Motor neuron (in vitro differentiated cells): ENCODE measurements around the gene CADM1. TPM values are rescaled to one million over a fixed set of nuclear protein-coding genes. Genes with fewer than 3 reads are reported as not detected.
A peak's percentile ranks its signal among the peaks of the same experiment; 100 is the strongest.

ENCODE experiments used
- ATAC-seq, 8 experiments: fragments of 200-7000 bp; cut with Tn5 transposase; replicated peaks in 6 of 8; 2 replicates each; pipeline ENCODE4 v1.8.0; 2021; ENCODE audit warnings: mild to moderate bottlenecking in 8 of 8, moderate library complexity in 8 of 8
- H3K27ac ChIP-seq, 2 donors: fragments of 250-450 bp; sonication (Bioruptor Pico); 2 replicates each; pipeline ENCODE4 v1.9.0; 2021; ENCODE audit warnings: antibody characterized with exemption in 2 of 2, mild to moderate bottlenecking in 2 of 2, moderate library complexity in 1 of 2
- H3K4me1 ChIP-seq, 2 donors: fragments of 250-450 bp; sonication (Bioruptor Pico); replicated peaks in 1 of 2; 2 replicates each; pipeline ENCODE4 v1.6.1; 2021; ENCODE audit warnings: antibody characterized with exemption in 2 of 2, mild to moderate bottlenecking in 2 of 2, moderate library complexity in 1 of 2
- H3K4me3 ChIP-seq, 5 donors: fragments of 250-450 bp; sonication (Bioruptor Pico); 2 replicates each; pipeline ENCODE4 v1.9.0; 2021; ENCODE audit warnings: antibody characterized with exemption in 5 of 5, mild to moderate bottlenecking in 5 of 5, moderate library complexity in 4 of 5
- WGBS, 10 experiments: fragments of 450-650 bp; shearing (Covaris generic); methylation state at CpG; one replicate each; pipeline ENCODE4 v1.0.0; 2022; 5-methylcytosine and 5-hydroxymethylcytosine counted together
- in situ Hi-C, 9 experiments: fragments of 400-800 bp; cut with MboI; loops; one replicate each; pipeline ENCODE4 v1.15.0; 2021; ENCODE audit warnings: low sequenced_read_pairs in 9 of 9, low pct_unique_long_range_greater_than_20kb in 2 of 9; ENCODE audit not compliant: unreplicated experiment in 9 of 9
- total RNA-seq, 8 experiments: library from RNA; unstranded; fragments of 300-600 nt; gene quantifications; 2 replicates each; pipeline versions ENCODE4 v1.2.3 to v1.2.4, GENCODE V29; 2022

CADM1 gene
- total RNA-seq, 8 experiments from 2014 or later, result 0.71 to 129 (median 106) TPM

- ATAC-seq, result no peak
- no peak overlapping the region for H3K4me3 ChIP-seq
- 60 to 100% (median 80%) methylated on average over 1 to 2 of the region's 2 CpGs; no CpG with 5 or more reads in 3 of the 10 experiments for WGBS, 10 experiments
- H3K4me1 ChIP-seq, result peaks cover 33 to 41% of the 10 kb centered on the region in 2 donors
- H3K27ac ChIP-seq, result no peak overlapping the region
- in situ Hi-C loops, result no loop called here
Measured at GRCh38 chr11:115162919-115163318, 341.3 kb downstream of the CADM1 start.

- in situ Hi-C loops, result no loop called here
- H3K4me1 ChIP-seq, result peaks cover 24 to 31% of the 10 kb centered on the region in 2 donors
- WGBS, 10 experiments, result 83 to 100% (median 93%) methylated on average over 1 to 2 of the region's 2 CpGs; no CpG with 5 or more reads in 6 of the 10 experiments
- no peak overlapping the region for H3K4me3 ChIP-seq
- no peak overlapping the region for H3K27ac ChIP-seq
- no peak for ATAC-seq
Measured at GRCh38 chr11:115161876-115162275, 342.3 kb downstream of the CADM1 start.

GRCh38 chr11:115159207-115159606, 345.0 kb downstream of the CADM1 start:
- in situ Hi-C loops, result no loop called here
- Histone ChIP-seq H3K27ac (no peak overlapping the region), H3K4me3 (no peak overlapping the region), H3K4me1 (peaks cover 6 to 7% of the 10 kb centered on the region in 2 donors)
- ATAC-seq, result peak in 3 of 8 experiments; percentile 26 to 50 (median 35)
- 0 to 90% (median 61%) methylated on average over 1 to 7 of the region's 9 CpGs; no CpG with 5 or more reads in 3 of the 10 experiments for WGBS, 10 experiments

DNA sequence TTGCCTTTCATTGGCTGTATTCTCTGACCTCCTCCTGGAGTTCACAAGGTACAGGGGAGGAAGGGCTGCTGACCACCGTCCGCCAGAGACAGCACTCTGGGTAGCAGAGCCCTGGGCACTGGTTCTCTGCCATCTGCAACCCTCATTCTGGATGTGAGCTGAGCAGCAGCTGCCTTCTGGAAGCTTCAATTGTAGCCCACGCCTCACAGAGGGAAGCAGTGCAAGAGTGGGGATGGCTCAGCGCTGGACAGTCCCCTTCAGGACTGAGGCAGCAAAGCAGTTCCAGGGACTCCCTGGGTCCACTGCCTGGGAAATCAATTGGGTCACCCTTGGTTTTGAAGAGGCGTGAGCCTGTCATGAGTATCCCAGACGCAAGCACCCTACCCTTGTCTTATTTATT, 346.2 kb downstream of the CADM1 start:
- in situ Hi-C loops, result no loop called here

GRCh38 chr11:115157247-115157646, 347.0 kb downstream of the CADM1 start:
- H3K4me3 ChIP-seq, result no peak overlapping the region
- H3K27ac ChIP-seq, result no peak overlapping the region
- ATAC-seq, result no peak
- WGBS, 10 experiments, result 0 to 83% (median 51%) methylated on average over 1 to 2 of the region's 3 CpGs; no CpG with 5 or more reads in 4 of the 10 experiments
- H3K4me1 ChIP-seq, result peaks cover 0 to 2% of the 10 kb centered on the region in 2 donors
- in situ Hi-C loops, result no loop called here

More for the DNA sequence above, 346.2 kb downstream of the CADM1 start:
- WGBS, 10 experiments, result 50 to 100% (median 78%) methylated on average over 2 to 4 of the region's 6 CpGs; no CpG with 5 or more reads in 7 of the 10 experiments
- H3K27ac ChIP-seq, result no peak overlapping the region
- no peak overlapping the region for H3K4me3 ChIP-seq
- peaks cover 0 to 1% of the 10 kb centered on the region in 2 donors for H3K4me1 ChIP-seq
- no peak for ATAC-seq

- no peak for ATAC-seq
- no peak overlapping the region for H3K4me3 ChIP-seq
- H3K4me1 ChIP-seq, result peaks cover 0 to 2% of the 10 kb centered on the region in 2 donors
- 0 to 75% (median 38%) methylated on average over 1 of the region's 1 CpG; no CpG with 5 or more reads in 3 of the 10 experiments for WGBS, 10 experiments
- in situ Hi-C loops, result no loop called here
- H3K27ac ChIP-seq, result no peak overlapping the region
Measured at GRCh38 chr11:115155978-115156377, 348.2 kb downstream of the CADM1 start.

DNA sequence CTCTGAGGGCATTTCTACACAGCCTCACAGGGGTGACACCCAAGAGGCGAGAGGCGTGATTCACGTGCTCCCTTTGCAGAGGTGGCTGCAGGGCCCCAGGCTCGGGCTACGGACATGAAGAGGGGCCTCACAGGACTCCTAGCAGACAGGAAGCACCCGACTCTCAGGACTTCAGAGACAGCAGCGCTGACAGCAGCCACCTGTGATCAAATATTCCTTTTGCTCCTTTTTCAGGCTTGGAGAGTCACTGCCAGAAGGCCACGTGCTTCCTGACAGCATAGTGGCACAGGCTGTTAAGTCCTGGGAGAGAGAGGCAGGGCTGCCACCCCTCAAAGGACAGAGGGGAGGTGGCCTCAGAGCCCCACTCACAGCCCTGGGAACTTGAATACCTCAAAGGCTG, 348.9 kb downstream of the CADM1 start:
- Histone ChIP-seq H3K4me3 (no peak overlapping the region), H3K27ac (no peak overlapping the region), H3K4me1 (peaks cover 0 to 2% of the 10 kb centered on the region in 2 donors)
- WGBS, 10 experiments, result 50 to 100% (median 80%) methylated on average over 1 to 6 of the region's 8 CpGs; no CpG with 5 or more reads in 5 of the 10 experiments
- peak in 4 of 8 experiments; percentile 5 to 41 (median 7) for ATAC-seq
- in situ Hi-C loops, result no loop called here

DNA sequence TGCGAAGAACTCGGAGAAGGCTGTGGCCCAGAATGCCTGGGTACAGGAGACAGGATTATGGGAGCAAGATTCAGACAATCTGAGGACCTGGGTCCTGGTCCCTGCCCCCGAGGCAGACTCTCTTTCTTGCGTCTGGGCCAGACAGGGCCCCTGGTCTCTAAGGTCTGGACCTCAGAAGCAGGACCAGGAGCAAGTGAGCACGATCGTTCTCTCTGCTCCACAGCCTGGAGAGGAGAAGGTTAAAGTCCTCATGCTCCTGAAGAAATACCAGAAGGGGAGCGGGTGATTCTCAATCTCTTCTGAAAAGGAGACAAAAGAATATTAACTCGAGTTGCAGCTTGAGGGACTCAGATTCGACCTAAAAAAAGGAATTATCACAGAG, 349.9 kb downstream of the CADM1 start:
- Histone ChIP-seq H3K4me1 (peaks cover 0 to 2% of the 10 kb centered on the region in 2 donors), H3K27ac (no peak overlapping the region), H3K4me3 (no peak overlapping the region)
- 36 to 100% (median 75%) methylated on average over 1 to 9 of the region's 9 CpGs for WGBS, 10 experiments
- ATAC-seq, result no peak
- in situ Hi-C loops, result no loop called here

GRCh38 chr11:115153731-115154354, 350.4 kb downstream of the CADM1 start:
- in situ Hi-C loops, result no loop called here
- ATAC-seq, result no peak
- no peak overlapping the region for H3K4me3 ChIP-seq
- 63 to 100% (median 93%) methylated on average over 1 to 32 of the region's 39 CpGs; no CpG with 5 or more reads in 2 of the 10 experiments for WGBS, 10 experiments
- H3K27ac ChIP-seq, result no peak overlapping the region
- peaks cover 0 to 2% of the 10 kb centered on the region in 2 donors for H3K4me1 ChIP-seq

DNA sequence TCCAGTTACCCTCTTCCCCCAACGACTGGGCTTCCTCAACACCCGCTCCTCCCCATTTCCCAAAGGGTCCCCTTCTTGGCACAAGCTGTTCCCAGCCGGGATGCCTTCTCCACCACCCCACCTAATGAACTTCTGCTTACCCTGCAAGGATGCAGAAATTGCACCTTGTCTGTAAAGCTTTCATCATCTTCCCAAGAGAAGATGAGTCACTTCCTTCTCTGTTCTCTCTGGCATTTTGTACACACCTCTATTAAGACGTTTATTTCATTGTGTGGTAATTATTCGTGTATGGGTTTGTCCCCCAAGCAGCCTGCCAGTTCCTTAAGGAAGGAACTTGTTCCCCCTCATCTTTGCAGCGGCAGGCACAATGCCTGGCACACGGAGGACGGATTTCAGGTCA, 351.1 kb downstream of the CADM1 start:
- Histone ChIP-seq H3K4me3 (no peak overlapping the region), H3K4me1 (peaks cover 0 to 2% of the 10 kb centered on the region in 2 donors), H3K27ac (no peak overlapping the region)
- WGBS, 10 experiments, result 33 to 100% (median 80%) methylated on average over 1 to 4 of the region's 8 CpGs; no CpG with 5 or more reads in 7 of the 10 experiments
- ATAC-seq, result peak in 5 of 8 experiments; percentile 39 to 89 (median 88)
- in situ Hi-C loops, result no loop called here

- Histone ChIP-seq H3K27ac (no peak overlapping the region), H3K4me1 (peaks cover 0 to 2% of the 10 kb centered on the region in 2 donors), H3K4me3 (no peak overlapping the region)
- WGBS, 10 experiments, result 100% methylated on average over 1 of the region's 1 CpG; no CpG with 5 or more reads in 9 of the 10 experiments
- in situ Hi-C loops, result no loop called here
- ATAC-seq, result no peak
Measured at GRCh38 chr11:115151010-115151409, 353.2 kb downstream of the CADM1 start.

DNA sequence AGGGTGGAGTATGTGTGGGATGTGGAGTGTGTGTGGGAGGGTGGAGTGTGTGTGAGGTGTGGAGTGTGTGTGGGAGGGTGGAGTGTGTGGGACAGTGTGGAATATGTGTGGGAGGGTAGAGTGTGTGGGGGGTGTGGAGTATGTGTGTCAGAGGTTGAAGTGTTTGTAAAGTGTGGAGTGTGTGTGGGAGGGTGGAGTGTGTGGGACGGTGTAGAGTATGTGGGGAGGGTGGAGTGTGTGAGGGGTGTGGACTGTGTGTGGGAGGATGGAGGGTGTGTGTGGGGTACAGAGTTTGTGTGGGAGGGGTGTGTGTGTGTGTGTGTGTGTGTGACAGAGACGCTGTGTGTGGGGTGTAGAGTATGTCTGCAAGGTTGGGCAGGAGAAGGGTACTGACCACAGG, 355.5 kb downstream of the CADM1 start:
- WGBS, 10 experiments, result no CpG with 5 or more reads among the region's 2 CpGs
- Histone ChIP-seq H3K4me3 (no peak overlapping the region), H3K4me1 (peaks cover 8 to 19% of the 10 kb centered on the region in 2 donors), H3K27ac (no peak overlapping the region)
- ATAC-seq, result no peak
- in situ Hi-C loops, result no loop called here

- Histone ChIP-seq H3K4me3 (no peak overlapping the region), H3K27ac (no peak overlapping the region), H3K4me1 (peaks cover 8 to 19% of the 10 kb centered on the region in 2 donors)
- no peak for ATAC-seq
- WGBS, 10 experiments, result 100% methylated on average over 1 of the region's 4 CpGs; no CpG with 5 or more reads in 9 of the 10 experiments
- in situ Hi-C loops, result no loop called here
Measured at GRCh38 chr11:115148101-115148500, 356.1 kb downstream of the CADM1 start.
